SK-N-MC (cell line): ENCODE results near the gene GPC3.

Source experiments
- EZH2 ChIP-seq: fragments of 200-600 bp; sonication (generic); IDR thresholded peaks from one replicate; pipeline ENCODE4 v1.6.1; 2017; ENCODE audit warnings: antibody characterized with exemption
- FOXP2 ChIP-seq: optimal IDR thresholded peaks from 2 replicates; pipeline ENCODE3; 2011; ENCODE audit warnings: mild to moderate bottlenecking, moderate library complexity; ENCODE audit not compliant: insufficient read depth; ENCODE audit errors: extremely low read length, control extremely low read depth
- POLR2AphosphoS5 ChIP-seq: IDR thresholded peaks from 2 replicates; pipeline ENCODE4 v1.6.1; 2012; ENCODE audit warnings: mild to moderate bottlenecking, low read depth, low read length, borderline replicate concordance

DNA sequence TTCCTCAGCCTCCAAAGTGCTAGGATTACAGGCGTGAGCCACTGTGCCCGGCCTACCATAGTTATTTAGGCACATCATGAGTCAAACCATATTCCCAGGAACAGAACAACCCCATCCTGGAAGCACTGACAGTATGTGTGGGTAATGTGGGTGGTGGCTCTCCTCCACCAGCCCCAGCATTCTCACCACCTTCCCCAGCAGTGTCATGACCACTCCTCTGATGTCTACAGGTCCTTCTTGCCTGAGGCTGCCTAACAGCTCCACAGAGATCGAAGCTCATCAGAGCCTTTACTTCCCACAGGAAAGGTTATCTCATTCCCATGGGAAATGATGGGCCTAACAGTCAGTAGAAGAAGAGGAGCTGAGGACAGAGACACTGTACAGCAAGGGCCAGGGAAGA is 440.6 kb downstream of the GPC3 start:
- no peak for TF ChIP-seq EZH2
- TF ChIP-seq POLR2AphosphoS5: no peak
- no peak for TF ChIP-seq FOXP2
